SHP77 treated with DMSO at 0.1 percent for 48 hours (cell line): ENCODE data around the gene ATP13A5.

ENCODE experiments used
- DNase-seq: peaks from one replicate; lab custom pipeline; 2025; lab: John Stamatoyannopoulos, UW

The ATP13A5 gene

GRCh38 chr3:193347521-193348501 is 30.7 kb downstream of the ATP13A5 start:
- DNase-seq = no peak

- DNase-seq = no peak
These were observed 32.3 kb downstream of the ATP13A5 start for GRCh38 chr3:193346259-193346658.

GRCh38 chr3:193345431-193345830 is 33.1 kb downstream of the ATP13A5 start:
- DNase-seq = no peak

- DNase-seq = no peak
These were observed 34.1 kb downstream of the ATP13A5 start for GRCh38 chr3:193344486-193344885.

- DNase-seq = no peak
These were observed 34.8 kb downstream of the ATP13A5 start for GRCh38 chr3:193343726-193344222.

GRCh38 chr3:193342551-193342950 is 36.0 kb downstream of the ATP13A5 start:
- DNase-seq = no peak

GRCh38 chr3:193335031-193335430 is 43.5 kb downstream of the ATP13A5 start:
- no peak for DNase-seq

- no peak for DNase-seq
These were observed 45.3 kb downstream of the ATP13A5 start for GRCh38 chr3:193333229-193333628.

GRCh38 chr3:193330555-193331204 is 47.9 kb downstream of the ATP13A5 start:
- DNase-seq = no peak

- no peak for DNase-seq
These were observed 60.8 kb downstream of the ATP13A5 start for GRCh38 chr3:193317682-193318300.

GRCh38 chr3:193314161-193314560 is 64.4 kb downstream of the ATP13A5 start:
- DNase-seq = no peak

GRCh38 chr3:193313061-193313958 is 65.2 kb downstream of the ATP13A5 start:
- no peak for DNase-seq

GRCh38 chr3:193310914-193311723 is 67.4 kb downstream of the ATP13A5 start:
- DNase-seq = no peak

- no peak for DNase-seq
These were observed 73.2 kb downstream of the ATP13A5 start for GRCh38 chr3:193305356-193305755.

- no peak for DNase-seq
These were observed 77.1 kb downstream of the ATP13A5 start for GRCh38 chr3:193301433-193301832.

- DNase-seq = no peak
These were observed 81.1 kb downstream of the ATP13A5 start for GRCh38 chr3:193297421-193297820.

- no peak for DNase-seq
These were observed 82.6 kb downstream of the ATP13A5 start for GRCh38 chr3:193295985-193296384.

- DNase-seq = no peak
These were observed 86.2 kb downstream of the ATP13A5 start for GRCh38 chr3:193292386-193292785.

- no peak for DNase-seq
These were observed 107.3 kb downstream of the ATP13A5 start for GRCh38 chr3:193271101-193271840.

GRCh38 chr3:193270451-193270850 is 108.1 kb downstream of the ATP13A5 start:
- no peak for DNase-seq
